GM13977 (cell line): ENCODE measurements around the gene TM9SF4.

Experiments
- DNase-seq: peaks from one replicate; pipeline ENCODE4 v3.0.0; 2012; ENCODE audit warnings: low spot score
- in situ Hi-C: fragments of 300-500 bp; cut with MboI; formaldehyde crosslinking; loops from one replicate; pipeline ENCODE4 v1.12.0; 2022; ENCODE audit warnings: low sequenced_read_pairs, low pct_unique_long_range_greater_than_20kb, mixed read lengths, inconsistent platforms; ENCODE audit not compliant: unreplicated experiment
- TF ChIP-seq, protein P1 (sequence below): IDR thresholded peaks from 2 replicates; pipeline ENCODE4 v1.5.1; 2012; ENCODE audit warnings: mild to moderate bottlenecking, control low read depth; ENCODE audit not compliant: insufficient read depth; ENCODE audit errors: extremely low read depth, missing control alignments

Gene TM9SF4

DNA sequence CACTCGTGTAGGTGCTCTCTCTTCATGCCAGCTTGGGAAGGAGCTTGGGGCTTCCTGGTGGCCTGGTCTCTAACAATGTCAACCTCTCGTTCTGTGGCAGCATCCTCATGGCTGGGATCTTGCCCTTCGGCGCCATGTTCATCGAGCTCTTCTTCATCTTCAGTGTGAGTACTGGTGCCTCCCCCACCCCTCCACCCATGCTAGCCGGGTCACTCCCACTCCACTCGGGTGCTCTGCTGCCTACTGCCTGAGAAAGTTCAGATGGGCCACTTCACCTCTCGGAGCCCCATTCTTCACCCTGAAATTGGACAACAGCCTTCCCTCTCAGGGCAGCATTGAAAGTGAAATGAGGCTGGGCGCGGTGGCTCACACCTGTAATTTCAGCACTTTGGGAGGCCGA, 48.8 kb downstream of the TM9SF4 start:
- TF ChIP-seq, protein P1, sequence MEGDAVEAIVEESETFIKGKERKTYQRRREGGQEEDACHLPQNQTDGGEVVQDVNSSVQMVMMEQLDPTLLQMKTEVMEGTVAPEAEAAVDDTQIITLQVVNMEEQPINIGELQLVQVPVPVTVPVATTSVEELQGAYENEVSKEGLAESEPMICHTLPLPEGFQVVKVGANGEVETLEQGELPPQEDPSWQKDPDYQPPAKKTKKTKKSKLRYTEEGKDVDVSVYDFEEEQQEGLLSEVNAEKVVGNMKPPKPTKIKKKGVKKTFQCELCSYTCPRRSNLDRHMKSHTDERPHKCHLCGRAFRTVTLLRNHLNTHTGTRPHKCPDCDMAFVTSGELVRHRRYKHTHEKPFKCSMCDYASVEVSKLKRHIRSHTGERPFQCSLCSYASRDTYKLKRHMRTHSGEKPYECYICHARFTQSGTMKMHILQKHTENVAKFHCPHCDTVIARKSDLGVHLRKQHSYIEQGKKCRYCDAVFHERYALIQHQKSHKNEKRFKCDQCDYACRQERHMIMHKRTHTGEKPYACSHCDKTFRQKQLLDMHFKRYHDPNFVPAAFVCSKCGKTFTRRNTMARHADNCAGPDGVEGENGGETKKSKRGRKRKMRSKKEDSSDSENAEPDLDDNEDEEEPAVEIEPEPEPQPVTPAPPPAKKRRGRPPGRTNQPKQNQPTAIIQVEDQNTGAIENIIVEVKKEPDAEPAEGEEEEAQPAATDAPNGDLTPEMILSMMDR: no peak
- in situ Hi-C loops: no loop called here
- DNase-seq: no peak

DNA sequence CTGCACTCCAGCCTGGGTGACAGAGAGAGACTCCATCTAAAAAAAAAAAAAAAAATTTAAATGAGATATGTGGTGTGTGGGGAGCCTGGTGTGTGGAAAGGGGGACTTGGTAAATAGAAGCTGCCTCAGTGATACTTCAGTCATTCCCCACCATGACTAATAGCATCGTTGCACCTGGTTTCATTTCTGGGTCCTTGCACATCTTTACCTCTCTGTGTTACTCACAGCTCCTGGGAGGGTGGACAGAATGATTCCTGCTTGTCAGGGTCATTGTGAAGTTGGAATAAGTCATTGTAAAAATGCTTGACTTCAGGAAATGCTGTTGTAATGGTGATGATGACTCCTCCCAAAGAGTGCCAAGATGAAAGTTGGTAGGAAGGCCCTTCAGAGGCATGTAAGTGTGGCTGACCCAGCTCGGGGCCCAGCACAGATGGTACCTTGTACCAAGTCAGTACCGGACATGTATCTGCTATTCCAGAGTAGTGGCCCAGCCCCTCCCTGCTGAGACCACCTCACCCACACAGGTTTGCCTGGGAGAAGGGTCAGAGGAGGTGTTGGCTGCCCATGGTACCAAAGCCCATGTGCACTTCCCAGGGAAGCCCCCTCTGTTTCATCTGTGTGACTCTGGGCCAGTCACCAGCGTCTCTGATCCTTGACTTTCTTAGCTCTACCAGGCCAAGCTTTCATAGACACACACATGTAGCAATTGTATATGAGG, 49.6 kb downstream of the TM9SF4 start:
- DNase-seq: no peak
- TF ChIP-seq, protein P1: no peak
- in situ Hi-C loops: no loop called here

DNA sequence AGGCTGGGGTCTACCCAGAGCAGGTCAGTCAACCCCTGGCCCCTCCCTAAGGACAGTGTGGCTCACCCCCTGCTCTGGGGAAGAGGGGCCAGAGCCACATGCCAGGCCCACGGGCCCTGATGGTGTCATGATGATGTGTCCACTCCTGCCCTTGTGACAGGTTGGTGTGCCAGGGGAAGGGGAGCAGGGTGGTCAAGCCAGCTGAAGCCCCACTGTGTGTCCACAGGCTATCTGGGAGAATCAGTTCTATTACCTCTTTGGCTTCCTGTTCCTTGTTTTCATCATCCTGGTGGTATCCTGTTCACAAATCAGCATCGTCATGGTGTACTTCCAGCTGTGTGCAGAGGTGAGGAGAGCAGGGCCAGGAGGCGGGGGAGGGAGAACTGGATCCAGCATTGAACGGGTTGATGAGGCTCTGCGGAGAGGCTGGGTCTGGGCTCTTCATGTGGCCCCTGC, 50.3 kb downstream of the TM9SF4 start:
- in situ Hi-C loops: no loop called here
- TF ChIP-seq, protein P1: no peak
- DNase-seq: no peak

DNA sequence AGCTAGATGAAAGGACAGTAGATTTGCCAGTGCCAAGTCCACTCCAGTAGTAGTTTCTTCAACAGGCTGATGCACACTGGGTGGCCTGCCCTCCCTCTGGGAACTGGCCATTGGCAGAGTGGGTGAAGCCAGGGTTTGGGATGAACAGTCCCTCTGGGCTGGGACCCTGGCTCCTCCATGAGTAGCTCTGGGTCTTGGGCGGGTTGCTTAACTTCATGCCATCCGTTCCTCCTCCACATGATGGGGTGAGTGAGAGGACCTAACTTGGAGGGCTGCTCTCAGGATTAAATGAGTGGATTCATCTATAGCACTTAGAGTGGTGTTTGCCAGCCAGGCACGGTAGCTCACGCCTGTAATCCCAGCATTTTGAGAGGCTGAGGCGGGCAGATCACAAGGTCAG, 50.8 kb downstream of the TM9SF4 start:
- no peak for DNase-seq
- TF ChIP-seq, protein P1: no peak
- in situ Hi-C loops: no loop called here

DNA sequence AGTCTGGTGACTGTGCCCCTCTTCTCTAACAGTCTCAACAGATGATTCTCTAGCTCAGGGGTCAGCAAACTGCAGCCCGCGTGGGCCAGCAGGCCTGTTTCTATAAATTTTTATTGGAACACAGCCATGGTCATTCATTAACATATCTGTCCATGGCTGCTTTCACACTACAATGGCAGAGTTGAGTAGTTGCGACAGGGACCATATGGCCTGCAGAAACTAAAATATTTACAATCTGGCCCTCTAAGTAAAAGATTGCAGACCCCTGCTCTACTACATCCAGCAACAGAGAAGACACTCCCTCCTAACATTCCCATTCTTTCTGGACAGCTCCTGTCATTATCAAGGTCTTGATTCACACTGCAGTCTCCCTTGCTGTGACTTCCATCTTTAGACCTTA, 52.8 kb downstream of the TM9SF4 start:
- no peak for DNase-seq
- TF ChIP-seq, protein P1: no peak
- in situ Hi-C loops: no loop called here

DNA sequence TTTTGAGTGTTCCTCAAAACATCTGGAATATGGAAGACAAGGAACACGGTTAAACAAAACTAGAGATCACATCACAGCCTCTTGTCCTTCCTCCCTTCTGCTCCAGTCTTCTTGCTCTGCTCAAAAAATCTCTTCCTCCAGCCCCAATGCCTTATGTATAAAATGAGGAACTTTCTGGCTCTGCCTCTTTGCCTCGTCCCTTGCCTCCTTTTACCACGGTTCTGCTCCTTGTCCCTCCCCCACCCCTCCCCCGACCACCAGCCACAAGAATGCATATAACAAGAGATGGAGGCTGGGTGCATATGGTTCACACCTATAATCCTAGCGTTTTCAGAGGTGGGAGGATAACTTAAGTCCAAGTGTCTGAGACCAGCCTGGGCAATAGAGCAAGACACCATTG, 54.4 kb downstream of the TM9SF4 start:
- TF ChIP-seq, protein P1: no peak
- in situ Hi-C loops: no loop called here

More for the DNA sequence above, 54.4 kb downstream of the TM9SF4 start:
- no peak for DNase-seq
